ENCODE results near the gene CDC42EP4.

GRCh38 chr17:73283250-73283649 is 28.6 kb downstream of the CDC42EP4 start:
- TF ChIP-seq CTCF (IDR thresholded peaks at IDR 0.05; ENCODE audit: poor library complexity, severe bottlenecking) (no peak), EZH2 (IDR thresholded peaks at IDR 0.05; ENCODE audit: borderline replicate concordance, insufficient read depth, low read length, poor library complexity, severe bottlenecking) (no peak), POLR2AphosphoS5 (IDR thresholded peaks at IDR 0.05) (no peak), TAF1 (IDR thresholded peaks at IDR 0.05; ENCODE audit: low read depth) (no peak), SMC3 (conservative IDR thresholded peaks at IDR 0.05; ENCODE audit: poor library complexity) (no peak), EP300 (conservative IDR thresholded peaks at IDR 0.05; ENCODE audit: poor library complexity, severe bottlenecking) (no peak), MXI1 (conservative IDR thresholded peaks at IDR 0.05; ENCODE audit: poor library complexity, severe bottlenecking) (no peak), RAD21 (conservative IDR thresholded peaks at IDR 0.05) (no peak)
- TF ChIP-seq, protein P1, sequence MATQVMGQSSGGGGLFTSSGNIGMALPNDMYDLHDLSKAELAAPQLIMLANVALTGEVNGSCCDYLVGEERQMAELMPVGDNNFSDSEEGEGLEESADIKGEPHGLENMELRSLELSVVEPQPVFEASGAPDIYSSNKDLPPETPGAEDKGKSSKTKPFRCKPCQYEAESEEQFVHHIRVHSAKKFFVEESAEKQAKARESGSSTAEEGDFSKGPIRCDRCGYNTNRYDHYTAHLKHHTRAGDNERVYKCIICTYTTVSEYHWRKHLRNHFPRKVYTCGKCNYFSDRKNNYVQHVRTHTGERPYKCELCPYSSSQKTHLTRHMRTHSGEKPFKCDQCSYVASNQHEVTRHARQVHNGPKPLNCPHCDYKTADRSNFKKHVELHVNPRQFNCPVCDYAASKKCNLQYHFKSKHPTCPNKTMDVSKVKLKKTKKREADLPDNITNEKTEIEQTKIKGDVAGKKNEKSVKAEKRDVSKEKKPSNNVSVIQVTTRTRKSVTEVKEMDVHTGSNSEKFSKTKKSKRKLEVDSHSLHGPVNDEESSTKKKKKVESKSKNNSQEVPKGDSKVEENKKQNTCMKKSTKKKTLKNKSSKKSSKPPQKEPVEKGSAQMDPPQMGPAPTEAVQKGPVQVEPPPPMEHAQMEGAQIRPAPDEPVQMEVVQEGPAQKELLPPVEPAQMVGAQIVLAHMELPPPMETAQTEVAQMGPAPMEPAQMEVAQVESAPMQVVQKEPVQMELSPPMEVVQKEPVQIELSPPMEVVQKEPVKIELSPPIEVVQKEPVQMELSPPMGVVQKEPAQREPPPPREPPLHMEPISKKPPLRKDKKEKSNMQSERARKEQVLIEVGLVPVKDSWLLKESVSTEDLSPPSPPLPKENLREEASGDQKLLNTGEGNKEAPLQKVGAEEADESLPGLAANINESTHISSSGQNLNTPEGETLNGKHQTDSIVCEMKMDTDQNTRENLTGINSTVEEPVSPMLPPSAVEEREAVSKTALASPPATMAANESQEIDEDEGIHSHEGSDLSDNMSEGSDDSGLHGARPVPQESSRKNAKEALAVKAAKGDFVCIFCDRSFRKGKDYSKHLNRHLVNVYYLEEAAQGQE (IDR thresholded peaks at IDR 0.05; ENCODE audit: borderline replicate concordance): no peak

Measured in neural cell (in vitro differentiated cells).